Frontal cortex (tissue), 4 donors: Measurements from ENCODE around the gene AFAP1L1. TPM values are rescaled to one million over a fixed set of nuclear protein-coding genes. Genes with fewer than 3 reads are reported as not detected.

Source experiments
- DNase-seq, 2 donors: peaks; one replicate each; pipeline ENCODE4 v3.0.0; 2012; ENCODE audit warnings: low spot score in 2 of 2
- FAIRE-seq: peaks from 2 replicates; lab custom pipeline; 2012; peaks lifted over from hg19 to GRCh38; lab: Jason Lieb, UNC
- total RNA-seq: library from RNA; depleted of rRNA; stranded (reverse); fragments of >200 nt; gene quantifications from one replicate; pipeline ENCODE4 v1.2.3, GENCODE V29; 2014
- donor health status: control.
- donor health status: control.
- donor health status: control.

Gene AFAP1L1
- total RNA-seq, 1 donor from 2014 or later: 4.9 TPM

DNA sequence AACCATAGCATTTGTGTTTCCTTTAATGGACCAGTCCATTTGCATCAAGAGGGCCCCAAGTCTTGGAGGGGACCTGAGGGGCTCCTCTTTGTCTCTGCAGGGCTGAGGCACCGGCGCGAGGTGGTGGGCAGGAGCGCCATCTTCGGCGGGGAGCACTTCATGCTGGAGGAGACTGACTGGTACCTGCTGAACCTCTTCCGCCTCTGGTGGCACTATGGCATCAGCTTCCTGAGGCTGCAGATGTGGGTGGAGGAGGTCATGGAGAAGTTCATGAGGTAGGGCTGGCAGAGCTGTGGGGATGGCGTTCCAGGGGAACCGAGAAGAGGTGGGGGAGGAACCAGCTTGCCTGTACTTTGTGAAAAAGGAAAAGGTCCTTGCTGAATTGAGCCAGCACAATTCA lies 92.3 kb downstream of the AFAP1L1 start:
- FAIRE-seq: no peak
- DNase-seq: no peak

DNA sequence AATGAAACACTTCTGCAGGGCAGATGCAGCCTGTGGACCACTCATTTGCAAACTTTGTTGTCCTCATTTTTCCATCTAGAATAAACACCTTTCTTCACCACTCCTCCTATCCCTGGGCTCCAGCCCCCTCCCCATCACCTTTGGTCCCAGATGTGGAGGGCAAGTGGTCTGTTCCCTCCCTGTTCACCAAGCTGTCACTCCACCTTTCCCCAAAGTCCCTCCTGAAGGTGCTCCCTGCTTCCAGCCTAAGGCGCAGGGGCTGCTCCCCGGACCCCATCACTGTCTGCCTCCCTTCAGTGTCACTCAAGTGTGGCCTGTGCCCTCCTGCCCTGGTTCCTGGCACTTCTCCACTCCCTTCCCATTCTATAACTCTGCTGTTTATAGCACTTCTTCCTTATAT lies 93.1 kb downstream of the AFAP1L1 start:
- no peak for DNase-seq
- no peak for FAIRE-seq

DNA sequence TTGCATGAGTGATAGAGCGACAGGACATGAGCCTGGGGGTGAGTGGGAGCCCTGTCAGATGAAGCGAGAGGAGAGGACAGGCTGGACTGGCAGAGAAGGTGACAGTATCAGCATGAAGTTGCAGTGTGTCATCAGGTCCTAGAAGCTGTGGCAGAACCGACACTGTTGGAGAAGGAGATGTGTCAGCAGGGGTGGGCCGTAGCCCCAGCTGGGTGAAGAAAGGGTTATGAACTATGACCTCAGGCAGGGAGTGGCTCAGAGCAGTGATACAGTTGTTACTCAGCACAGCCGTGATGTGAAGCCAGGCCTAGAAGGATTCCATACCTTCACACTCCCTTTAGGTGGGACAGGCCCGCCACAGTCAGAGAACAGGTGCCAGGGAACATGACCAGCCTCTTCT lies 93.8 kb downstream of the AFAP1L1 start:
- no peak for DNase-seq
- no peak for FAIRE-seq

DNA sequence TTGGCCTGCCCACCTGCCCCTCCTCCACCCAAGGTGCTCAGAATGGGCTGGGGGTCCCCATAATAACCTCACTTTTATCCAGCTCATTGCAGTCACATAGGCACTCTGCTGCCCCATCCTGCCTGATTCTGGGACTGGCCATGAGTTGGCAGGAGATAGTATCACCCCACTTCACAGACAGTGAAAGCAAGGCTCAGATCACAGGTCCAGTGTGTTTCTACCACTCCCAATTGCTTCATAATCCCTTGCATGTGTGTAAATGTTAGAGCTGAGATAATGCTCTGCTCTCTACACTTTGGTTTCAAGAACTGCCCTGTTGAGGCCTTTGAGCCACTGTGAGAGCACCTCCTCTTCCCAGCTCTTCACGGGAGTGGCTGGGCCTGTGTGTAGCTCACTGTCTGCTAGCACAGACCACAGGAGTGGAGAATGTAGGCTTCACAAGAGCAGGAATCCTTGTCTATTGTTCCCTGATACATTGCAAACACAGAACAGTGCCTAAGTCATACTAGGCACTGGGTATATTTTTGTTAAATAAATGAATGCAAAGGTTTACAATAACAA lies 94.6 kb downstream of the AFAP1L1 start:
- FAIRE-seq (no peak), DNase-seq (no peak)

DNA sequence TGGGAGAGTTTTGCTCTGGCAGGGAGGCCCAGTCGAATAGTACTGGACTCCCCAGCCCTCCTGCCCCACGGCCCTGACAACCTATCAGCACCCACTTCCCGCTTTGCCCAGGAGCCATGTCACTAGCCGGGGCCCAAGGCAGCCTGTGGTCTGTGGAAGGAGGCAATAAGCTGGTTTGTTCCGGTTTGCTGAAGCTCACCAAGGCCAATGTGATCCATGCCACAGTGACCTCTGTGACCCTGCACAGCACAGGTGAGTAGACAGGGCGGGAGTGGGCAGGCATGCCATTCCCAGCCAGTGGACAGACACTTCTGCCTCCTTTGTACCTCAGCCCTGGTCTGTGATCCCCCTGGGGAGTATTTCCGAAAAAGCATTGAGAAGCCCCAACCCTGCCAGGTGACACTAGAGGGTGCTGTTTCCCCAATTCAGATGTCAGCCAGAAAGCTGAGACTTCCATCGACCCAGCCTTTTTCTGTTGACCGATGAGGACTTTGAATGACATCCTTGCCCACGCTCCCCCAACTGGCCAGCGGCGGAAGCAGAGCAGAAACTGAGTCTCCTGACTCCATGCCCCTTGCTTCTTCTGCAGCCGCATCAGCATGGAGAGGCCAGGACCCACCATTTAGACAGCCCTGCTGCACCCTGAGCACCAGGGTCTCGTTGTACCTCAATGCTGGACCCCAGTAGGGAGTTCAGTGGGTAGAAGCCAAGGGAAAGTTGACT lies 95.8 kb downstream of the AFAP1L1 start:
- peak in 1 of 2 donors; percentile 79 for DNase-seq
- no peak for FAIRE-seq

DNA sequence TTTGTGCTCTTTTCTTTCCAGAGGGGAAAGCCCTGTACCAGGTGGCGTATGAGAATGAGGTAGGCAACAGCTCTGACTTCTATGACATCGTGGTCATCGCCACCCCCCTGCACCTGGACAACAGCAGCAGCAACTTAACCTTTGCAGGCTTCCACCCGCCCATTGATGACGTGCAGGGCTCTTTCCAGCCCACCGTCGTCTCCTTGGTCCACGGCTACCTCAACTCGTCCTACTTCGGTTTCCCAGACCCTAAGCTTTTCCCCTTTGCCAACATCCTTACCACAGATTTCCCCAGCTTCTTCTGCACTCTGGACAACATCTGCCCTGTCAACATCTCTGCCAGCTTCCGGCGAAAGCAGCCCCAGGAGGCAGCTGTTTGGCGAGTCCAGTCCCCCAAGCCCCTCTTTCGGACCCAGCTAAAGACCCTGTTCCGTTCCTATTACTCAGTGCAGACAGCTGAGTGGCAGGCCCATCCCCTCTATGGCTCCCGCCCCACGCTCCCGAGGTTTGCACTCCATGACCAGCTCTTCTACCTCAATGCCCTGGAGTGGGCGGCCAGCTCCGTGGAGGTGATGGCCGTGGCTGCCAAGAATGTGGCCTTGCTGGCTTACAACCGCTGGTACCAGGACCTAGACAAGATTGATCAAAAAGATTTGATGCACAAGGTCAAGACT lies 96.5 kb downstream of the AFAP1L1 start:
- DNase-seq (no peak), FAIRE-seq (no peak)

DNA sequence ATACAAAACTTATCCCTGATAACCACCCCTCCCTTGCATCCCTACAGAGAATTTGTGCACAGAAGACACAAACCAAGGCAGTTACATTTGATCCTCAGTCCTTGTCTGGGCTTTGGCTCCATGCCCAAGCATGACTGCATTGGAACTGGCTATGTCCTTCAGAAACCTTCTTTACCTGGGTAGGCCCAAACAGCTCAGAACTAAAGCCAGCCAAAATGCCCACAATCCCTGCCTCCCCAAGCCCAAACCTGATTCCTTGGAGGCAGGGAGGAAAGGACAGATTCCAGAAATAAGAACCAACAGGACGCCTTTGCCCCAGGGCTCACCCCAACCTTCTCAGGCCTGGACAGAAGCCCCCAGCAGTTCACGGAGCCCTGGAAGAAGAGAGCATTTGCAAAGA lies 99.2 kb downstream of the AFAP1L1 start:
- FAIRE-seq (no peak), DNase-seq (no peak)

DNA sequence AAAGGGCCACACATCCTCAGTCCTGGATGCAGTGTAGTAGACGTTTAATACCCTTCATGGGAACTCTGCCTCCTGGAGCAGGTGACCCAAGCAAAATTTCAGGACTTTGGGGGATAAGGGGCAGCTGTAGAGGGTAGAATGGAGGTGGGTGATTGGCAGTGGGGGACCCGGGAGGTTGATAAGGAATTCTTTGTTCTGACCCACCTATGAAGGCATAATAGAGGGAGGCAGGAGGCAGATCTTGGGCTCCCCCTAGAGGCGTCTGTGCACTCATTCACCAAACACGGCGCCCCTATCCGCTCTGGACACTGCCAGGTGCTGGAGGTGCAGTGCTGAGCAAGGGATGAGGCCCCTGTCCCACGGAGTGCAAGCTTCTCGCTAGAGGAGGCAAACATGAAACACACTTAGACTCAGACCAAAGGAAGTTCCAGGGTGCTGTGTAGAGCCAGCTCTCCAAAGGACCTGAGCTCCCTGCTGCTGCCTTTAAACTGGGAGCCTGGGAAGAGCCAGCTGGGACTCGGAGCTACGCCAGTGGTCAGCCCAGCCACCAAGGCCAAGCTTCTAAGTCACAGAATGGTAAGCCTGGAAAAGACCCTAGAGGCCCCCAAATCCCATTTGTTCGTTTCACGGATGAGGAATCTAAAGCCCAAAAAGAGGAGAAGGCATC lies 99.8 kb downstream of the AFAP1L1 start:
- DNase-seq: peak; percentile 61 to 69
- no peak for FAIRE-seq

DNA sequence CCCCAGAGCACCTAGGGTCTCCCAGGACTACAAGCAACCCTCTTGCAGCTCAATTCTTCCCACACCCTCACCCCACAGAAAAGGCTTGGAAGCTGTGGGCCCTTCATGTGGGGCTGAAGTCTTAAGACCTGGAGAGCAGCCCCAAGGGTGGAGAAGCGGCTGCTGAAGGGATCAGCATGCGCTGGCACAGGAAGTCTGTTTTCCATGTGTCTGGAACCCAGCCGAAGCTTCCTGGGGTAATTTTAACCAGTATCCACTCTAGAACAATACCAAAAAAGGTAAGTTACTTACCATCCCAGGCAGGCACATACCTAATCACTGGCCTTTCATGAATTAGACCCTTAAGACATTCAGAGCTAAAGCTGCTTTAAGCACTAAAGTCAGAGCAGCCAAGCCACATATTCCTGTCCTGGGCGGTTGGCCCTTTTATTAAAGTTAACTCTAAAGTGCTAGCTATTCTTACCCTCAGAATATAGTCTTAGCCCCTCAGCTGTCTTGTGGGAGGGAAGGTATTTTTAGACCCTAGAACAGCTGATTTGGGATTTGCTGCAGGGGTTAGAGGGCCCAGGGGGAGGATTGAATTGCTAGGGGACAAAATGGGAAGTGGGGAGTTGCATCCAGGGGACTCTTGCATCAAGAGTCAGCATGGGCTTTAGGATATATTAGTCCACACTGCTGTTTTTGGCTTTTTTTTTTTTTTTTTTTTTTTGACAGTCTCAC lies 100.6 kb downstream of the AFAP1L1 start:
- no peak for DNase-seq

DNA sequence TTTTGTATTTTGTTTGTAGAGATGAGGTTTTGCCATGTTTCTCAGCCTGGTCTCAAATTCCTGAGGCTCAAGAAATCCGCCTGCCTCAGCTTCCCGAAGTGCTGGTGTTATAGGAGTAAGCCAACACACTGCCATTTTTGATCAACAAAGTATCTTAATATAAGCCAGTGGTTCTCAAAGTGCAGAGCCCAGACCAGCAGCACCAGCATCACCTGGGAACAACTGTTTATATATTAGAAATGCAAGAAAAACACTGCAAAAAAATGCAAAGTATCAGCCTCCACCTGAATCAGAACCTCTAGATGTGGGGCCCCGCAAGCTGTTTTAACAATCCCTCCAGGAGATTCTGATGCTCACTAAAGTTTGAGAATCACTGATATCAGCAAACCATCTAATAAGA lies 101.3 kb downstream of the AFAP1L1 start:
- FAIRE-seq (no peak), DNase-seq (no peak)

More for the DNA sequence above, 100.6 kb downstream of the AFAP1L1 start:
- no peak for FAIRE-seq

DNA sequence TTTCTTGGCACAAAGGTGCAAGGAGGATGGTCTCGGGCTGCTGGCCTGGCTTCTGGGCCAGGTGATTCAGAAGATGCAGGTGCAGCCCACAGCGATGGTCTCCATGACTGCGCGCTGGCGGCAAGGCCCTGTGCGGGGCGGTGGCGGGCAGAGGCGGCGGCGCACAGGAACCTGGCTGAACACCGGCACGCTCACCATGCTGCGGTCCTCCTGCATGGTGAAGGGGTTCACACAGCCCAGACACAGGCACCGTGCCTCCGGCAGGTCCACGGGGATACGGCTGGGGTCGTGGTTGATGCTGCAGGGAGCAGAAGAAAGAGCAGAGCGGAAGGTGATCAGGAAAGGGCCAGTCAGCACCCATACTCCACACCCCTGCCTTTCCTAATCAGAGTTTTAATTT lies 102.6 kb downstream of the AFAP1L1 start:
- no peak for FAIRE-seq
- DNase-seq: no peak

DNA sequence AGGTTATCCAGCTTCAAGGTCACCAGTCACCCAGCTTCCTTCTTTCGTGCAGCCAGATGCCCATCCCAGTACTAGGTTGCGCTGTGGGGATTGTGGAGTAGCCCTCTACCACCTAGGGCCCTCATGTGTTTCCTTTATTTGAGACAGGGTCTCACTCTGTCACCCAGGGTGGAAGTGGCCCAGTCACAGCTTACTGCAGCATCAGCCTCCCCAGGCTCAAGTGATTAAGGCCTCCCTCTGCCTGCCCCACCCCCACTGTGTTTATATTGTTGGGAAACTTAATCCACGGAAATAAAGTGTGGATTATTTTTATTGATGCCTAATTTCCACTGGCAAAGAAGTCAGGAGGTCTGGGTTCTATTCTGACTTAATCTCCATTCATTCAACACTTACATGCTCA lies 103.1 kb downstream of the AFAP1L1 start:
- DNase-seq (no peak), FAIRE-seq (no peak)

DNA sequence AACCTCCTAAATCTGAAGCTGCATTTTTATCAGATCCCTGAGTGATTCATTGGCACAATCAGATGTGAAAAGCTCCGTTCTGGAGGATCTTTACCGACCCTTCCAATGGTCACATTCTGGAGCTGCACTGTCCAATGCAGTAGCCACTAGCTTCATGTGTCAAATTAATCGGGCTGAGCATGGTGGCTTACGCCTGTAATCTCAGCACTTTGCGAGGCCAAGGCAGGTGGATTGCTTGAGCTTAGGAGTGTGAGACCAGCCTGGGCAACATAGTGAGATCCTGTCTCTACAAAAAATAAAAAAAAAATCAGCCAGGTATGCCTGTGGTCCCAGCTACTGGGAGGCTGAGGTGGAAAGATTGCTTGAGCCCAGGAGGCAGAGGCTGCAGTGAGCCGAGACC lies 103.8 kb downstream of the AFAP1L1 start:
- FAIRE-seq (no peak), DNase-seq (no peak)

DNA sequence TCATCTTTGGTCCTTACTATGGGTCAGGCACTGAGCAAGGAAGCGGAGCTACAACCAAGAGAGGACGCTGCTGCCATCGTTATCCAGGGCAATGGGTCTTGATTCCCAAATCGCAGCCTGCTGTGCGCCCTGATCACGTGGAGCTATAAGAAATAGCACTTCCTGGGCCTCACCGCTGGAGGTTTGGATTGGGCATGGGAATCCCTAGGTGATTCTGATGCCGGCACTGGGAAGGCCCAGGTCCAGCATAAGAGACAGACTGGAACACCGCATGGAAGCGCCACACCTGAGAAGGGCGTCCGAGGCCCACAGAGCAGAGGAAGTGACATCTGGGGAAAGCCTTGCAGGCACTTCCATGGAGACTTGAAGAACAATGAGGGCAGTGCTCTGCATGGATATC lies 104.4 kb downstream of the AFAP1L1 start:
- FAIRE-seq (no peak), DNase-seq (no peak)

DNA sequence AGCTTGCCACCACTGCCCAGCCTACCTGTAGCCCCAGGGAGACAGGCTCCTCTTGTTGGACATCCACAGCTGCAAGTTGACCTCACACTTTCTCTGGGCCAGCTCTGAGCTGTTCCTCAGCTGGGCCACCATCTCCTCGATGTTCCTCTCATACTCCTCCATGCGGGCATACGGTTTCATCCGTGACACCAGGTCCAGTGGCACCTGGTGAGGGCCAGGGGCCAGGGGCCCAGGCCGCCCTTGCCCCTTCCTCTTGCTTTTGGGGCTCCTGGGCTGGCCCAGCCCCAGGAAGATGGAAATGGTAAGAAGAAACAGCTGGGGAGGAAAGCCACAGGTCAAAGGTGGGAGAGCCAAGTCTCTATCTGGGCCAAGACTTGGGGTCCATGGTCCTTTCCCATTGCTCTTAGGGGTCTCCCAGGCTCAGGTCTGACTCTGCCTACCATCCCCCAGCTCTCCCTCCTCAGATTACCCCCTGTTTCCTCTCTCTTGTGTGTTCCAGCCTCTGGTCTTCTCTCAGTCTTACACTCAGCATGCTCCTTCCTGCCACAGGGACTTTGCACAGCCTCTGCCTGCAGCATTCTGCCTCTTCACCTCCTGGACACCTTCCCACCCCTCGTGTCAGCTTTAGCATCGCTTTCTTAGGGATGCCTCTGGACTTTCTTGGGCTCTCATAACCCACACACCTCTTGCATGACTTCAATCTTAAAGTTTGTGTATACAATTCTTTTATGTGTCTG lies 105.2 kb downstream of the AFAP1L1 start:
- DNase-seq: no peak
- no peak for FAIRE-seq

DNA sequence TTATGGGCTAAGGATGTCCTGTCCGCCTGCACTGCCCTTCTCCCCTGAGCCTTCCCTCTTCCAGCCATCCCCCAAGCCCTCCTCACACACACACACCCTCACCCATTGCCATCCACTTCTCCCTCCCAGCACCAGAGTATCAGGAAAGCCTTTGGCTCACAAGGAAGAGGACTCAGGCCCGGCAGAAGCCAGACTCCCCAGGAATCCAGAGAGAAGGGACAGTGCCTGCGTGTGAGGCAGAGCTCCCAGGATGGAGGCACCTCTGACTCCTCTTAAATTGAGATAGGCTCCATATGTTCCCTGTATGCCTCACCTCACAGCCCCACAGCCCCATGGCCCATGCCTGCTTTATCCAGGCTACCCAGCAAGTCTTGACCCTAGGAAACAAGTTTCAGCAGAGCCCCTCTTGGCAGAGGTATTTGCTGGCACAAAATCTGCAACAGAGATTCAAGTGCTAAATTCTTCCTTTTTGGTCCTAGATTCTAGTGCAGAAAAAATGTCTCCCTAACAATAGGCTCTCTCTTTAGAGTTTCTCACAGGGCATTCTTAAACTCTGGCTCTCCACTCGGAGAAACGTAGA lies 106.7 kb downstream of the AFAP1L1 start:
- DNase-seq: no peak
- no peak for FAIRE-seq

DNA sequence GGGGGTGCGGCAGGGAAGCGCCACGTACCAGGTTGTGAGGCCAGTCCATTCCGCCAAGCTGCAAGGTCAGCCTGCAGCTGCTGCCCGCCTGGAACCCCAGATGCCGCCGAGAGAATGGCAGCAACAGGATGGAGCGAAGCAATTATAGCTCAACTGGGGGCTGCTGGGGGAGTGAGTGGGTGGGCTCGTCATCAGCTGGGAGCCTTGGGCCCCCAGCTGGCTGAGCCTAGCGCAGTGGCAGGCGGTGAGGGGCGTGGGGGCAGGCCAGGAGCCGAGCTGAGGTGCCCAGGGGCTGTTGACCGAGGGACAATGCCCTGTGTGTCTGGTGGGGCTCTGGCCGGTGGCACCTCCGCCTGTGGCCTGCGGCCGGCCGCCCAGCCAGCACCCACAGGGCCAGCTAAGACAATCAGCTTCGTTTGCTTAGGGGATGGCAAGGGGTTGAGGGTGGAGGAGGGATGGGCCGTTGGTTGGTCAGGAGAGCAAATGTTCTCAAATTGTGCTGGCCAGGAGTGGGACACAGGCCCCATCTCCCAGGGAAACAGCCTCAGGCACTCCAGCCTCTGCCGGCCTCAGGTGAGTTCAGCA lies 107.6 kb downstream of the AFAP1L1 start, which contains the start of gene IL17B:
Gene IL17B, minus strand, starts transcription at position 116 of the 585 bp plus-strand sequence. Its CDS starts 67 bp downstream, at position 49.
- DNase-seq: no peak
- no peak for FAIRE-seq

DNA sequence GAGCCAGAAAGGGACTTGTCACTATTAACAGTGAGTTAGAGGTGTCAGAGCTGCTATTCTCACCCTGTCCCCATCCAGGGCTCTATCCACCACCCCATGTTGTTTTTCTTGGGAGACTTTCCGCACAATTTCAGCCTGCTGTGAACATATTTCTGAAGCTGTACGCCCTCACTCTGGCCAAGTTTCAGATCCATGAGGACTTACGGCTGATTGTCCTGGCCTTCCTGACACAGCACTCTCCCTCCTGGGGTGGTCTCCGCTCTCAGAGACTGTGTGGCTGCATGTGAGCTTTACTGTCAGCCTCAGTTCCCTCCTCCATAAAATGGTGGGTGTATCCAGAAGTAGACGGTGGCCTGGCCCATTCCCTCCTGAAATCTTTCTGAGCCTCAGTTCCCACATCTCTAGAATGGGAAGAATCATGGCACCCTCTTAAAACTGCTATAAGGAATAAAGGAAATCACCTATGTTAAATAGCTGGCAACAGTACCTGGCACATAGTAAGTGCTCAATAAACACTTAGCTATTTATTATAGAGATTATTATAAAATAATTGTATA lies 108.2 kb downstream of the AFAP1L1 start:
- no peak for DNase-seq
- FAIRE-seq: no peak
